ENCODE measurements around the gene LRRN4CL.
"Not testable (repeated sequence)": the region's sequence is repeated elsewhere in the genome, so short reads cannot be mapped to it uniquely, and the experiment has no call there.

The LRRN4CL gene

GRCh38 chr11:62709247-62710000 lies 20.1 kb upstream of the LRRN4CL start:
- peak; percentile 99 for DNase-seq

- no peak for DNase-seq
These were observed 19.5 kb upstream of the LRRN4CL start for GRCh38 chr11:62708793-62709192.

- no peak for DNase-seq
These were observed 19.1 kb upstream of the LRRN4CL start for GRCh38 chr11:62708392-62708791.

GRCh38 chr11:62707277-62707861 lies 18.0 kb upstream of the LRRN4CL start, which contains the start of the genes BSCL2 and GNG3:
BSCL2 (minus strand) TSS chr11:62707424; CDS start chr11:62707195, 229 bp downstream.
GNG3 (plus strand) TSS chr11:62707676; CDS start chr11:62708296, 620 bp downstream.
- DNase-seq: no peak

- DNase-seq: no peak
These were observed 17.5 kb upstream of the LRRN4CL start for GRCh38 chr11:62706850-62707247.

- DNase-seq: peak; percentile 97
These were observed 16.8 kb upstream of the LRRN4CL start for GRCh38 chr11:62705880-62706849.

- DNase-seq: no peak
These were observed 16.1 kb upstream of the LRRN4CL start for GRCh38 chr11:62705413-62705812.

- DNase-seq: not testable (repeated sequence)
These were observed 14.6 kb upstream of the LRRN4CL start for GRCh38 chr11:62703921-62704320.

- no peak for DNase-seq
These were observed 12.9 kb upstream of the LRRN4CL start for GRCh38 chr11:62702246-62702645.

- no peak for DNase-seq
These were observed 5.3 kb upstream of the LRRN4CL start for GRCh38 chr11:62694455-62695167.

- DNase-seq: not testable (repeated sequence)
These were observed 4.3 kb upstream of the LRRN4CL start for GRCh38 chr11:62693624-62694023.

- DNase-seq: no peak
These were observed 839 bp downstream of the LRRN4CL start for GRCh38 chr11:62688491-62688890.

GRCh38 chr11:62687508-62688396 lies 1.6 kb downstream of the LRRN4CL start:
- DNase-seq: no peak

- no peak for DNase-seq
These were observed 6.8 kb downstream of the LRRN4CL start for GRCh38 chr11:62682518-62682917.

GRCh38 chr11:62680825-62681240 lies 8.5 kb downstream of the LRRN4CL start:
- no peak for DNase-seq

- DNase-seq: peak; percentile 88
These were observed 10.3 kb downstream of the LRRN4CL start, which contains the start of gene UBXN1 for GRCh38 chr11:62678770-62679696. UBXN1 (minus strand) TSS chr11:62679073; CDS start chr11:62678923, 150 bp downstream.

GRCh38 chr11:62678433-62678769 lies 10.9 kb downstream of the LRRN4CL start:
- no peak for DNase-seq

- DNase-seq: no peak
These were observed 11.6 kb downstream of the LRRN4CL start for GRCh38 chr11:62677714-62678113.

- DNase-seq: no peak
These were observed 12.2 kb downstream of the LRRN4CL start for GRCh38 chr11:62677156-62677555.

GRCh38 chr11:62676698-62677097 lies 12.6 kb downstream of the LRRN4CL start:
- no peak for DNase-seq
